ENCODE measurements around the gene PLD6. TPM values are rescaled to one million over a fixed set of nuclear protein-coding genes. Genes with fewer than 3 reads are reported as not detected.
"Not testable (repeated sequence)": the region's sequence is repeated elsewhere in the genome, so short reads cannot be mapped to it uniquely, and the experiment has no call there.

PLD6 gene
- total RNA-seq, 1 donor from 2014 or later: 4.8 TPM

DNA sequence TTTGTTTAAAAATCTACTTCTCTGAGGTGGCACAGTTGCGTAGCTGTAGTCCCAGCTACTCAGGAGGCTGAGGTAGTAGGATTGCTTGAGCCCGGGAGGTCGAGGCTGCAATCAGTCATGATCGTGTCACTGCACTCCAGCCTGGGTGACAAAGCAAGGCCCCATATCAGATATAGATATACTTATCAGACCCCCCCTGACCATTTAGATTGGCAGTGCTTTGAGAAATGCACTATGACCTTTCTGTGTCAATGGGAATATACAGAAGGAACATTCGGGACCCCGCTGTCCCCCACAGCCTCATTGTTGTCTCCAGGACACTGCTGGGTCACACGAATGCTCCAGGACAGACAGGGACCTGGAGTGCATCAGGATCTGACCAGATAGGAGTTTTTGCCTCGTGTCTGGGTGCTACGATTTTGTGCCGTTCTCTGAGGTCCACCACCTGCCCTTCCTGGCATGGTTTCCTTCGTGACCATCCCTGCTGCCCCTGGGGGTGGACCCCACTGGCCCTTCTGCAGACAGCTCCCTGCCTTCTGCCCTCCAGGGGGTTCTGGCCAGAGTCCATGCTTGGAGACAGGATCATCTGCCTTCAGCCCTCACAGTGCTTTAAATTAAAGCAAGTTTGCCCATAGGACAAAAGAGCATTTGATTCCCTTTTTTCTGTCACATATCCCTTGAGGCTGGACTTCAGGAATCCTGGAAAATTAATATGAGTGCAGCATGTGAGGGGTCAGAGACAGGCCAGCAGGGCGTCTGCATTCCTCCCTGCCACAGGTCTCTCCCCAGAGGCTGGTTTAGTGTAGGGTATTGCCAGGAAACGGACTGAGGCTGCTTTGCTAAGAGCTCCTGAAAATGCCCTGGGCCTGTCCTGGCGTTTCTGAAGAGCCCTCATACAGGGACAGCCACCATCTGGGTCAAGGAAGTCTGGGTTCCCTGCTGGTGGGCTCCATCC lies 19.3 kb downstream of the PLD6 start:
- Histone ChIP-seq H3K27me3 (ENCODE audit: control insufficient read depth, insufficient read depth, low read length) (no peaks in the 10 kb centered on the region), H3K4me3 (ENCODE audit: low read depth, low read length) (no peak overlapping the region), H3K36me3 (ENCODE audit: control insufficient read depth, insufficient read depth, low read length) (peaks cover 2% of the 10 kb centered on the region)
- TF ChIP-seq, protein P1, sequence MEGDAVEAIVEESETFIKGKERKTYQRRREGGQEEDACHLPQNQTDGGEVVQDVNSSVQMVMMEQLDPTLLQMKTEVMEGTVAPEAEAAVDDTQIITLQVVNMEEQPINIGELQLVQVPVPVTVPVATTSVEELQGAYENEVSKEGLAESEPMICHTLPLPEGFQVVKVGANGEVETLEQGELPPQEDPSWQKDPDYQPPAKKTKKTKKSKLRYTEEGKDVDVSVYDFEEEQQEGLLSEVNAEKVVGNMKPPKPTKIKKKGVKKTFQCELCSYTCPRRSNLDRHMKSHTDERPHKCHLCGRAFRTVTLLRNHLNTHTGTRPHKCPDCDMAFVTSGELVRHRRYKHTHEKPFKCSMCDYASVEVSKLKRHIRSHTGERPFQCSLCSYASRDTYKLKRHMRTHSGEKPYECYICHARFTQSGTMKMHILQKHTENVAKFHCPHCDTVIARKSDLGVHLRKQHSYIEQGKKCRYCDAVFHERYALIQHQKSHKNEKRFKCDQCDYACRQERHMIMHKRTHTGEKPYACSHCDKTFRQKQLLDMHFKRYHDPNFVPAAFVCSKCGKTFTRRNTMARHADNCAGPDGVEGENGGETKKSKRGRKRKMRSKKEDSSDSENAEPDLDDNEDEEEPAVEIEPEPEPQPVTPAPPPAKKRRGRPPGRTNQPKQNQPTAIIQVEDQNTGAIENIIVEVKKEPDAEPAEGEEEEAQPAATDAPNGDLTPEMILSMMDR (IDR thresholded peaks at IDR 0.05; ENCODE audit: insufficient read depth, low read length, poor library complexity, severe bottlenecking): no peak
- DNase-seq (ENCODE audit: low read depth): no peak

DNA sequence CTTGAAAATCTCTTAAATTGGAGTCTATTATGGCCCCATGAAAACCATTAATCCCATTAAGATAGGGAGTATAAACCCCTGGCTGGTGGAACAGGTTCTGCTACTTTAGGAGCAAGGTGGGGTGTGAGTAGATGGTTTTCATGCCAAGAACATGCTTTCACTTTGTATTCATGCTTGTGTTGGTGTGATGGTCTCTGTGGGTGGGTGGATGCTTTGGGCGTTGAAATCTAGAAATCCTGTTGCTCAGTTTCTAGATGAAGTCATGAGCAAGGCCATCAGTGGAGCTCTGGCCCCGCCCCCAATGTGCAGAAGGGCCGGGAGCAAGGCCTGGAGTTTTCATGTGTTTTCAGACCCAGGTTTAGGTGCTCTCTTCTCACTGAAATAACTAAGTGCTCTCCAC lies 20.1 kb downstream of the PLD6 start:
- DNase-seq (ENCODE audit: low read depth): no peak
- TF ChIP-seq, protein P1 (IDR thresholded peaks at IDR 0.05; ENCODE audit: insufficient read depth, low read length, poor library complexity, severe bottlenecking): no peak
- no peaks in the 10 kb centered on the region for H3K27me3 ChIP-seq (ENCODE audit: control insufficient read depth, insufficient read depth, low read length)
- no peak overlapping the region for H3K4me3 ChIP-seq (ENCODE audit: low read depth, low read length)
- H3K36me3 ChIP-seq (ENCODE audit: control insufficient read depth, insufficient read depth, low read length): peaks cover 2% of the 10 kb centered on the region

DNA sequence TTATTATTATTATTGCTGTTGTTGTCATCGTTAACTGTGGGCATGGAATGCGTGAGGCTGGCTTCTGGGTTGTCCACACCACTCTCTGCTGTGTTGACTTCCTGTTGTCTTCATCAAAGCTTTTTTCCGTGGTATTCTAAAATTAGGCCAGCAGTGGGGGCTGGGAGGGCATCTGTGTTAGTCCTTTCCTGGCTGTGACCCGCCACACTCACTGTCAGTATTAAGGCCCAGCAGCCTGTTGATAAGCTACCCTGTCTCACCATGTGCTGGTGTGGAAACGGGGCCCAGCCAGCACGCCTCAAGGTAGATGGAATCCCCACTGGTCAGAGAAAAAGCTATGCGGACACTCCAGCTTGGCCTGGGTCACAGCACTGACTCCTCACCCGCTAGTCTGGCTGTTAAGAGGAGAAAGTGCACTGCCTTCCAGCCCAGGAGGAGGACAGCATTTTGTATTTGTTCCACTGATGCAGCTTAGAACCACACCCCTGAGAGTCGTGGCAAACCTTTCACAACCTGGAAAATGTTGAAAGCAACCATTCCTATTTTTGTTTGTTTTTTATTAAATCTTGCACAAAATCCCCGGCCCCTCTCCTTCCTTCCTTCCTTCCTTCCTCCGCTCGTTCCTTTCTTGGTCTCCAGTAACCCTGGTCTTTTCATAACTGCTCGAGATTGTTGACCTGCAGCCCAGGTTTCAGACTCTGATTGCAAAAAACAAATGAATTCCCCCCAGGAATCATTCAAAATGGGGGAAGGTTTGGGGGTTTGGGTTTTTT lies 21.0 kb downstream of the PLD6 start:
- not testable (repeated sequence) for H3K27me3 ChIP-seq (ENCODE audit: control insufficient read depth, insufficient read depth, low read length); DNase-seq (ENCODE audit: low read depth); H3K36me3 ChIP-seq (ENCODE audit: control insufficient read depth, insufficient read depth, low read length); H3K4me3 ChIP-seq (ENCODE audit: low read depth, low read length)

GRCh38 chr17:17183744-17184143 lies 22.4 kb downstream of the PLD6 start:
- Histone ChIP-seq H3K36me3 (ENCODE audit: control insufficient read depth, insufficient read depth, low read length) (peaks cover 5% of the 10 kb centered on the region), H3K4me3 (ENCODE audit: low read depth, low read length) (no peak overlapping the region), H3K27me3 (ENCODE audit: control insufficient read depth, insufficient read depth, low read length) (no peaks in the 10 kb centered on the region)
- DNase-seq (ENCODE audit: low read depth): no peak
- TF ChIP-seq, protein P1 (IDR thresholded peaks at IDR 0.05; ENCODE audit: insufficient read depth, low read length, poor library complexity, severe bottlenecking): no peak

- Histone ChIP-seq H3K4me3 (ENCODE audit: low read depth, low read length) (no peak overlapping the region), H3K36me3 (ENCODE audit: control insufficient read depth, insufficient read depth, low read length) (peaks cover 5% of the 10 kb centered on the region), H3K27me3 (ENCODE audit: control insufficient read depth, insufficient read depth, low read length) (no peaks in the 10 kb centered on the region)
- TF ChIP-seq, protein P1 (IDR thresholded peaks at IDR 0.05; ENCODE audit: insufficient read depth, low read length, poor library complexity, severe bottlenecking): no peak
- no peak for DNase-seq (ENCODE audit: low read depth)
These were observed 23.5 kb downstream of the PLD6 start for GRCh38 chr17:17182598-17183136.

Measured in kidney epithelial cell (primary cell).